ENCODE data around the gene TPST2. TPM values are rescaled to one million over a fixed set of nuclear protein-coding genes. Genes with fewer than 3 reads are reported as not detected.

TPST2 gene
- 63.1 TPM for total RNA-seq
- long read RNA-seq, full-length matches to known transcripts: 144 of 201 reads
- long read RNA-seq, partial matches to known transcripts: 23 of 201 reads
- long read RNA-seq, other reads (novel, unspliced or antisense): 34 of 201 reads

- TF ChIP-seq, protein P1, sequence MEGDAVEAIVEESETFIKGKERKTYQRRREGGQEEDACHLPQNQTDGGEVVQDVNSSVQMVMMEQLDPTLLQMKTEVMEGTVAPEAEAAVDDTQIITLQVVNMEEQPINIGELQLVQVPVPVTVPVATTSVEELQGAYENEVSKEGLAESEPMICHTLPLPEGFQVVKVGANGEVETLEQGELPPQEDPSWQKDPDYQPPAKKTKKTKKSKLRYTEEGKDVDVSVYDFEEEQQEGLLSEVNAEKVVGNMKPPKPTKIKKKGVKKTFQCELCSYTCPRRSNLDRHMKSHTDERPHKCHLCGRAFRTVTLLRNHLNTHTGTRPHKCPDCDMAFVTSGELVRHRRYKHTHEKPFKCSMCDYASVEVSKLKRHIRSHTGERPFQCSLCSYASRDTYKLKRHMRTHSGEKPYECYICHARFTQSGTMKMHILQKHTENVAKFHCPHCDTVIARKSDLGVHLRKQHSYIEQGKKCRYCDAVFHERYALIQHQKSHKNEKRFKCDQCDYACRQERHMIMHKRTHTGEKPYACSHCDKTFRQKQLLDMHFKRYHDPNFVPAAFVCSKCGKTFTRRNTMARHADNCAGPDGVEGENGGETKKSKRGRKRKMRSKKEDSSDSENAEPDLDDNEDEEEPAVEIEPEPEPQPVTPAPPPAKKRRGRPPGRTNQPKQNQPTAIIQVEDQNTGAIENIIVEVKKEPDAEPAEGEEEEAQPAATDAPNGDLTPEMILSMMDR (IDR thresholded peaks at IDR 0.05): no peak
- Histone ChIP-seq H3K4me3 (peak within 1 kb of the TSS; percentile 88), H3K27ac (peak within 1 kb of the TSS; percentile 91), H3K4me1 (peaks cover 52% of the 10 kb centered on the region), H3K36me3 (no peaks in the 10 kb centered on the region), H3K9me3 (no peaks in the 10 kb centered on the region), H3K27me3 (ENCODE audit: low read depth) (no peaks in the 10 kb centered on the region)
- ATAC-seq (peak; percentile 96), DNase-seq (peak; percentile 83)
- intact Hi-C loops (cut with DNase I): no loop called here
These were observed at the start of gene TPST2 for GRCh38 chr22:26589845-26590736. TPST2 (minus strand) TSS chr22:26590132; CDS start chr22:26541630, 48,502 bp downstream.

GRCh38 chr22:26636296-26636695, 46.4 kb upstream of the TPST2 start:
- Histone ChIP-seq H3K4me3 (no peak overlapping the region), H3K27me3 (ENCODE audit: low read depth) (peaks cover 9% of the 10 kb centered on the region), H3K9me3 (no peaks in the 10 kb centered on the region), H3K27ac (no peak overlapping the region), H3K36me3 (no peaks in the 10 kb centered on the region), H3K4me1 (peaks cover 3% of the 10 kb centered on the region)
- TF ChIP-seq, protein P1 (IDR thresholded peaks at IDR 0.05): no peak
- ATAC-seq: no peak
- no peak for DNase-seq
- intact Hi-C loops (cut with DNase I): no loop called here

- H3K4me3 ChIP-seq: no peak overlapping the region
- intact Hi-C loops (cut with DNase I): no loop called here
- H3K4me1 ChIP-seq: no peaks in the 10 kb centered on the region
- no peak overlapping the region for H3K27ac ChIP-seq
- DNase-seq (no peak), ATAC-seq (no peak)
- H3K9me3 ChIP-seq: no peaks in the 10 kb centered on the region
- peaks cover 5% of the 10 kb centered on the region for H3K27me3 ChIP-seq (ENCODE audit: low read depth)
- TF ChIP-seq, protein P1 (IDR thresholded peaks at IDR 0.05): no peak
- no peaks in the 10 kb centered on the region for H3K36me3 ChIP-seq
These were observed 45.2 kb upstream of the TPST2 start for GRCh38 chr22:26635117-26635516.

GRCh38 chr22:26634189-26634588, 44.3 kb upstream of the TPST2 start:
- ATAC-seq (no peak), DNase-seq (no peak)
- H3K4me3 ChIP-seq: no peak overlapping the region
- H3K27ac ChIP-seq: no peak overlapping the region
- TF ChIP-seq, protein P1 (IDR thresholded peaks at IDR 0.05): no peak
- no peaks in the 10 kb centered on the region for H3K4me1 ChIP-seq
- intact Hi-C loops (cut with DNase I): no loop called here
- no peaks in the 10 kb centered on the region for H3K9me3 ChIP-seq
- H3K36me3 ChIP-seq: no peaks in the 10 kb centered on the region
- peaks cover 4% of the 10 kb centered on the region for H3K27me3 ChIP-seq (ENCODE audit: low read depth)

GRCh38 chr22:26632422-26633155, 42.7 kb upstream of the TPST2 start:
- DNase-seq (no peak), ATAC-seq (peak; percentile 63 to 65)
- TF ChIP-seq, protein P1 (IDR thresholded peaks at IDR 0.05): no peak
- Histone ChIP-seq H3K27me3 (ENCODE audit: low read depth) (no peaks in the 10 kb centered on the region), H3K27ac (peak overlapping the region; percentile 62), H3K4me1 (no peaks in the 10 kb centered on the region), H3K36me3 (no peaks in the 10 kb centered on the region), H3K4me3 (no peak overlapping the region), H3K9me3 (no peaks in the 10 kb centered on the region)
- intact Hi-C loops (cut with DNase I): no loop called here

All from lower lobe of right lung (tissue), 2 donors.